Ramos (cell line): ENCODE measurements around the gene NFKBIB.

ENCODE experiments used
- in situ Hi-C: fragments of 300-500 bp; cut with MboI; formaldehyde crosslinking; loops from one replicate; pipeline ENCODE4 v1.14.3; 2022; ENCODE audit warnings: low sequenced_read_pairs; ENCODE audit not compliant: unreplicated experiment

NFKBIB gene

DNA sequence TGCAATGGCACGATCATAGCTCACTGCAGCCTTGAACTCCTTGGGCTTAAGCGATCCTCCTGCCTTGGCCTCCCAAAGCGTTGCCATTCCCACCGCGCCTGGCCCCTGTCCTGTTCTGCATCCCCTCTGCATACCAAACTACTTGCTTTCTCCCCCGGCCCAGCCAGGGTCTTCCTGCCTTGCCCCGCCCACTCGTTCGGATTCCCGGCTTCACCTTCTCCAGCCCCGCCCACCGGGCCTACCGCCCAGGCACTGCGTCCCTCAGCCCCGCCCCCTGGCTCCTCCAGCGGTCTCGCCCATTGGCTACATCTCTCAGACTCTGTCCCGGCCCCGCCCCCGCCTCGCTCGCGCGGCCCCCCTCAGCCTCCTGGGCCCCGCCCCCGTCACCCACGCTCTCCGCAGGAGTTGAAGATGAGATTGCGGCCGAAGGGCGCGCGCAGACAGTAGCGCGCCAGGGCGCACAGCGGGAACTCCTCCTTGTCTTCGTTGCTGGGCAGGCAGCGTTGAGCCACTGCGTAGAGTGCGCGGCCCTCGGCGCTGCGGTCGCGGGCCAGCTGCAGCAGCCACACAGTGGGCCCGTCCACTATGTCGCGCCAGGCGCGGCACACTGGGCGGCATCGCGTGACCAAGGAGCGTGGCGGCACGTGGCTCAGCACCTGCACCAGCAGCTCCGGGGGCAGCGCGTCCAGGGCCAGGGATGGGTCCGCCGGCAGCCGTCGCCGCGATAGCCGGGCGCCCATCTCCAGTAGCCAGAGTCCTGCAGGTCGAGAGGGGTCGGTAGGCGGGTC lies 50.0 kb downstream of the NFKBIB start:
- in situ Hi-C loops = loop anchor here (25.0 kb wide), 2 partner anchors 412 to 537 kb away; partner anchors contain the start of gene FAM98C

DNA sequence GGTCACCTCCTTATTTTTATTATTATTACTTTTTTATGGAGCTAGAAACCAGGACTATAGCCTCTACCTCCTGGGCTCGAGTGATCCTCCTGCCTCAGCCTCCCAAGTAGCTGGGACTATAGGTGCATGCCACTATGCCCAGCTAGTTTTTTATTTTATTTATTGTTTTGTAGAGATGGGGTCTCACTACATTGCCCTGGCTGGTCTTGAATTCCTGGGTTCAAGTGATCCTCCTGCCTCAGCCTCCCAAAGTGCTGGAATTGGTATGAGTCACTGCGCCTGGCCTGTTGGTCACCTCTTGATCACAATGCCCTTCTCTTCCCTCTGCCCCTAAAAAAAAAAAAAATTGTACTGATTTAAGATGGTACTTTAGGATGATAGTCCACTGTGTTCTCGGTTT lies 51.4 kb downstream of the NFKBIB start:
- in situ Hi-C loops = no loop called here

DNA sequence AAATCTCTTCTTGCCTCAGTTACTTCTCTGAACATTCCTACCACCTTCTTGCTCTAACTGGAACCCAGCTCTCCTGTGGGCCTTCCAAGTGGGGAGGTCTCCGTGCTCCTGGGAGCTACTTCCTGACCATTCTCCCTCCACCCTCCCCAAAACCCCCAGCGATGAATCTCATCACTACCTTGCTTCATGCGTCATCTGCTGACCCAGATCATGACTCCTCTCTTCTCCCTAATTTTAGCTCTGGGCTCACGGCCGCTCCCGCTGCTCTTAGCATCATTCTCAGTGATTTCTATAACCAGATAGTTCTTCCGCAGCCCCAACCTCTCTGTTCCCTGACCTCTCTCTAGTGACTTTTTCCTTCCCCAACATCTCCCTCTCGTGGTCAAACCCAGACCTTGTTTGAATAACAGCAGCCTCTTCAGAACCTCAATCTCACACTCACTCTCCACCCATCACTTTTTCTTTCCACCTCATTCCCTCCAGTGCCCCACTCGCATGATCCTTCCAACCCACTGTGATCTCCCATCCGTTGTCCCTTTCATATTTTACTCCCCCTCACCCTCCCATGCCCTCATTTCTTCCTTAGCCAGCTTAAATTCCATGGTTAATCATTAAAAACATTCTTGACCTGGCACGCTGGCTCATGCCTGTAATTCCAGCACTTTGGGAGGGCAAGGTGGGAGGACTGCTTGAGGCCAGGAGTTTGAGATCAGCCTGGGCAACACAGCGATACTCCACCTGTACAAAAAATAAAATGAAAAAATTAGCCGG lies 52.8 kb downstream of the NFKBIB start:
- in situ Hi-C loops = no loop called here

DNA sequence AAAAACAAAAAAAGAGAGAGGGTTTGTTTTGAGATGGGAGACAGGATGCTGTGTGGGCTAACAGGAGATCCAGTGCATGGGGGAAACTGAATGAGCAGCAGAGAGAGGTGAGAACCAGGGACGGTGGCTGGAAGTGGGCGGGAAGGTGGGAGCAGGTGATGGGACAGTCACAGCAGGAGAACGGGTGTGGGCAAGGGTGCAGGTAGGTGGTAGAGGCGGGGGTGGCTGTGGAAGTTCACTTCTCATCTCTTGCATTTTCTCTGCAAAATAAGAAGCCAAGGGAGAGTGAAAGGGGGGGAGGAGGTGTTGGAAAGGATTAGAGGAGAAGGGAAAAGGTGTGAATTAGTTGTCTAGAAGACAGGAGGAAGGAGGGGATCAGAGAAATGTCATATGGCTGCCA lies 53.9 kb downstream of the NFKBIB start:
- in situ Hi-C loops = no loop called here

DNA sequence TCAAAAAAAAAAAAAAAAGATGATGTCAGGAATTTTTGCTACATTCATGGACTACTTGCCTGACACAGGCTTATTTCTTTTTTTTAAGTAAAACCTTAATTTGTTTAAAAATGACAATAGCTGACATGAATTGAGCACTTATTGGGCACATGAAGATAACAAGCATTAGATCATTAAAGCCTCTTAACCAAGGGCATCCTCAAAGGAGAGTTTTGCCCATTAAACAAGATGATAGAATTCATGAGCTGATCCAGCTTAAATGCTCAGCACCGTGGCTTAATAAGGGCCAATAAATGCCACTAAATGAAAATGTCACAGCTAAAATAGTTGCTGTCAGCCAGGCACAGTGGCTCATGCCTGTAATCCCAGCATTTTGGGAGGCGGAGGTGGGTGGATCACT lies 56.5 kb downstream of the NFKBIB start:
- in situ Hi-C loops = no loop called here

DNA sequence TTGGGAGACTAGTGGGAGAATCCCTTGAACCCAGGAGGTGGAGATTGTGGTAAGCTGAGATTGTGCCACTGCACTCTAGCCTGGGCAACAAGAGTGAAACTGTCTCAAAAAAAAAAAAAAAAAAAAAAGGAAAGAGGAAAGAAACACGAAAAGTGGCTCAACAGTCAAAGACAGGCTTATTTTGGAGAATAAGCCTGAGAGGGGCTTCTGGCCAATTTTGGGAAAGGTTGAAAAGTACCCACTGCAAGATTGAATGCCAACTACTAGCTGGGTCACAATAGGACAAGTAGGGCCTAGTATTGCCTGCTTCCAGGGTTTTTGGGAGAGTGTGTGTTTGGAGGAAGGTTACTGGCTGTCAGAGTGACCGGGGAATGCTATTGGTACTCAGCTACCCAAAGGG lies 58.5 kb downstream of the NFKBIB start:
- in situ Hi-C loops = no loop called here
